NT2/D1 (cell line): ENCODE measurements around the gene ZDHHC3.

Experiments used
- SUZ12 ChIP-seq: IDR thresholded peaks from 2 replicates; pipeline ENCODE4 v1.6.1; 2011; ENCODE audit not compliant: insufficient read length, insufficient read depth; ENCODE audit errors: extremely low read depth
- YY1 ChIP-seq: IDR thresholded peaks from 2 replicates; pipeline ENCODE4 v1.6.1; 2011; ENCODE audit not compliant: insufficient read length, insufficient read depth
- ZNF274 ChIP-seq: IDR thresholded peaks from 2 replicates; pipeline ENCODE4 v1.6.1; 2011; ENCODE audit warnings: mild to moderate bottlenecking, low read depth, low read length

DNA sequence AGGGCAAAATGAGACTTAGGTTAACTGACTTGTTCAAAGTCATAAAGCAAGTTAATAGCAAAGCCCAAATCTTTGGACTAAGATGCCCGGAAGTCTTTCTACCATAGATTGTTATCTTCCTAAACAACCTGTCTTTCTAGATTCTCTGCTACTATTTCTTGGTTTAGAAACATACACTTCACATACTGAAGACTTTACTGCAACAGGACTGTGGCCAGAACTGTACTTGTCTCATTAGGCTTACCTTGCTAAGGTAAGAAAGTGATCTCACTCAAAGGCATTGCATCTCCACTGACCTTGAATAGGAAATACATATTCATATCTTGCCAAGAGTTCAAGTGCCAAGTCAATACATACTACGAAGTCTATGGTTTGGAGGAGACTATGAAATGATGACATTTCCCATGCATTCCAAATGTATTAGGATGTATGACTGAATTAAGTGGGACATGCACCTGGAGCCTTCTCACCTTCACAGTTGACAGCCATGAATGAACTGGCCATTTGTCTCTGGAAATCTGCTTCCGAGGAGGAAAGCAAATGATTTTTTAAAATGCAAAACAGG lies 5.0 kb downstream of the ZDHHC3 start:
- TF ChIP-seq SUZ12: no peak
- no peak for TF ChIP-seq ZNF274
- no peak for TF ChIP-seq YY1
